Measurements from ENCODE around the gene RBL1. TPM values are rescaled to one million over a fixed set of nuclear protein-coding genes. Genes with fewer than 3 reads are reported as not detected.

RBL1 gene
- total and polyA plus RNA-seq, 4 donors: 0.38 to 8.9 (median 3.7) TPM

GRCh38 chr20:36991703-36992102, 104.1 kb downstream of the RBL1 start:
- 90 to 93% methylated on average over 3 of the region's 3 CpGs for WGBS, 2 donors
- Histone ChIP-seq H3K27me3 (ENCODE audit: control insufficient read depth in 1 of 2, insufficient read depth in 2 of 2, low read length in 1 of 2) (no peaks in the 10 kb centered on the region), H3K36me3 (ENCODE audit: control insufficient read depth in 1 of 2, insufficient read depth in 2 of 2, low read length in 1 of 2) (no peaks in the 10 kb centered on the region), H3K4me1 (ENCODE audit: control insufficient read depth in 1 of 2, insufficient read depth in 2 of 2, low read length in 2 of 2) (no peaks in the 10 kb centered on the region), H3K9me3 (ENCODE audit: control insufficient read depth, low read length) (no peaks in the 10 kb centered on the region), H3K27ac (ENCODE audit: low read depth in 1 of 2, low read length in 2 of 2) (no peak overlapping the region), H3K4me3 (ENCODE audit: low read length in 2 of 2) (no peak overlapping the region)
- DNase-seq (no peak), ATAC-seq (ENCODE audit: low FRiP score) (no peak)
- intact Hi-C loops (cut with DNase I): no loop called here

DNA sequence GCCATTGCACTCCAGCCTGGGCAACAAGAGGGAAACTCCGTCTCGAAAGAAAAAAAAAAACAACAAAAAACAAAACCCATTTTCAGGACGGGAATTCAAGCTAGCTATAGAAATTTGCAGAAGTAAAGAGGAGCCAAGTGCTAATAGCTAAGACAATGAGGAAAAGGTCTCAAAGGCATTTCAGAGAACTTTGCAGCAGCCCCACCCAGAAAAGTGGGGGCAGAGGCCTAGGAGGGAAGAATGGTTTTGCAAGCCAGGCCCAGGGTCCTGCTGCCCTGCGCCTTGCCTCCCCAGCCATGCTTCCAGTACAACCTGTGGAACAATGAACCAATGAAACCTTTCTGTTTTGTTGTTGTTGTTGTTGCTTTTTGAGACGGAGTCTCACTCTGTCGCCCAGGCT, 106.0 kb downstream of the RBL1 start:
- Histone ChIP-seq H3K4me1 (ENCODE audit: control insufficient read depth in 1 of 2, insufficient read depth in 2 of 2, low read length in 2 of 2) (no peaks in the 10 kb centered on the region), H3K4me3 (ENCODE audit: low read length in 2 of 2) (no peak overlapping the region), H3K27ac (ENCODE audit: low read depth in 1 of 2, low read length in 2 of 2) (no peak overlapping the region), H3K36me3 (ENCODE audit: control insufficient read depth in 1 of 2, insufficient read depth in 2 of 2, low read length in 1 of 2) (no peaks in the 10 kb centered on the region), H3K9me3 (ENCODE audit: control insufficient read depth, low read length) (no peaks in the 10 kb centered on the region), H3K27me3 (ENCODE audit: control insufficient read depth in 1 of 2, insufficient read depth in 2 of 2, low read length in 1 of 2) (no peaks in the 10 kb centered on the region)
- 79 to 87% methylated on average over 6 of the region's 6 CpGs for WGBS, 2 donors
- intact Hi-C loops (cut with DNase I): no loop called here
- no peak for ATAC-seq (ENCODE audit: low FRiP score)
- peak in 1 of 2 donors; percentile 60 for DNase-seq

DNA sequence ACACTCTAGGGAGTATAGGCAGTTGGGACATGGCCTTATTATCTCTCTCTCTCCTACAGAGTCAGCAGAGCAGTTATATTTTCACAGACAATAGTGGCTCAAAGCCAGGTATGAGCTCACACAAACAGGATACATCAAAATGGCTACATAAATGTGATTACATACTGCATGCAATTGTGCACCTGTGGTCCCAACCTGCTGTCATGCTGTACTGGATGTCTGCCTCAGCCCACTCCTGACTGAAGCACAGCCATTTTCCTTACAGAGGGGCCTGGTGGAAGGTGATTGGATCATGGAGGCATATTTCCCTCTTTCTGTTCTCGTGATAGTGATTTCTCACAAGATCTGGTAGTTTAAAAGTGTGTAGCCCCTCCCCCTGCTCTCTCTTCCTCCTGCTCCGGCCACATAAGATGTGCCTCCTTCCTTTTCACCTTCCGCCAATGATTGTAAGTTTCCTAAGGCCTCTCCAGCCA, 107.3 kb downstream of the RBL1 start:
- Histone ChIP-seq H3K9me3 (ENCODE audit: control insufficient read depth, low read length) (no peaks in the 10 kb centered on the region), H3K4me3 (ENCODE audit: low read length in 2 of 2) (no peak overlapping the region), H3K36me3 (ENCODE audit: control insufficient read depth in 1 of 2, insufficient read depth in 2 of 2, low read length in 1 of 2) (no peaks in the 10 kb centered on the region), H3K27me3 (ENCODE audit: control insufficient read depth in 1 of 2, insufficient read depth in 2 of 2, low read length in 1 of 2) (no peaks in the 10 kb centered on the region), H3K27ac (ENCODE audit: low read depth in 1 of 2, low read length in 2 of 2) (no peak overlapping the region), H3K4me1 (ENCODE audit: control insufficient read depth in 1 of 2, insufficient read depth in 2 of 2, low read length in 2 of 2) (no peaks in the 10 kb centered on the region)
- WGBS, 2 donors: 79 to 87% methylated on average over 3 of the region's 3 CpGs
- intact Hi-C loops (cut with DNase I): no loop called here
- DNase-seq (no peak), ATAC-seq (ENCODE audit: low FRiP score) (no peak)

- Histone ChIP-seq H3K27me3 (ENCODE audit: control insufficient read depth in 1 of 2, insufficient read depth in 2 of 2, low read length in 1 of 2) (no peaks in the 10 kb centered on the region), H3K4me3 (ENCODE audit: low read length in 2 of 2) (no peak overlapping the region), H3K27ac (ENCODE audit: low read depth in 1 of 2, low read length in 2 of 2) (no peak overlapping the region), H3K36me3 (ENCODE audit: control insufficient read depth in 1 of 2, insufficient read depth in 2 of 2, low read length in 1 of 2) (no peaks in the 10 kb centered on the region), H3K9me3 (ENCODE audit: control insufficient read depth, low read length) (no peaks in the 10 kb centered on the region), H3K4me1 (ENCODE audit: control insufficient read depth in 1 of 2, insufficient read depth in 2 of 2, low read length in 2 of 2) (no peaks in the 10 kb centered on the region)
- DNase-seq (no peak), ATAC-seq (ENCODE audit: low FRiP score) (no peak)
- 64 to 75% methylated on average over 6 of the region's 6 CpGs for WGBS, 2 donors
- intact Hi-C loops (cut with DNase I): no loop called here
Measured at GRCh38 chr20:36984257-36984638, 111.5 kb downstream of the RBL1 start.

GRCh38 chr20:36975099-36975818, 120.5 kb downstream of the RBL1 start:
- Histone ChIP-seq H3K9me3 (ENCODE audit: control insufficient read depth, low read length) (no peaks in the 10 kb centered on the region), H3K4me3 (ENCODE audit: low read length in 2 of 2) (no peak overlapping the region), H3K27me3 (ENCODE audit: control insufficient read depth in 1 of 2, insufficient read depth in 2 of 2, low read length in 1 of 2) (no peaks in the 10 kb centered on the region), H3K27ac (ENCODE audit: low read depth in 1 of 2, low read length in 2 of 2) (no peak overlapping the region), H3K36me3 (ENCODE audit: control insufficient read depth in 1 of 2, insufficient read depth in 2 of 2, low read length in 1 of 2) (no peaks in the 10 kb centered on the region), H3K4me1 (ENCODE audit: control insufficient read depth in 1 of 2, insufficient read depth in 2 of 2, low read length in 2 of 2) (no peaks in the 10 kb centered on the region)
- ATAC-seq (ENCODE audit: low FRiP score) (no peak), DNase-seq (no peak)
- 77 to 84% methylated on average over 3 of the region's 3 CpGs for WGBS, 2 donors
- intact Hi-C loops (cut with DNase I): no loop called here

- no peak overlapping the region for H3K27ac ChIP-seq (ENCODE audit: low read depth in 1 of 2, low read length in 2 of 2)
- no peaks in the 10 kb centered on the region for H3K4me1 ChIP-seq (ENCODE audit: control insufficient read depth in 1 of 2, insufficient read depth in 2 of 2, low read length in 2 of 2)
- intact Hi-C loops (cut with DNase I): no loop called here
- no peak overlapping the region for H3K4me3 ChIP-seq (ENCODE audit: low read length in 2 of 2)
- H3K9me3 ChIP-seq (ENCODE audit: control insufficient read depth, low read length): no peaks in the 10 kb centered on the region
- H3K27me3 ChIP-seq (ENCODE audit: control insufficient read depth in 1 of 2, insufficient read depth in 2 of 2, low read length in 1 of 2): no peaks in the 10 kb centered on the region
- DNase-seq: no peak
- 90 to 95% methylated on average over 3 of the region's 3 CpGs for WGBS, 2 donors
- ATAC-seq (ENCODE audit: low FRiP score): no peak
- H3K36me3 ChIP-seq (ENCODE audit: control insufficient read depth in 1 of 2, insufficient read depth in 2 of 2, low read length in 1 of 2): no peaks in the 10 kb centered on the region
Measured at GRCh38 chr20:36974660-36975059, 121.1 kb downstream of the RBL1 start.

DNA sequence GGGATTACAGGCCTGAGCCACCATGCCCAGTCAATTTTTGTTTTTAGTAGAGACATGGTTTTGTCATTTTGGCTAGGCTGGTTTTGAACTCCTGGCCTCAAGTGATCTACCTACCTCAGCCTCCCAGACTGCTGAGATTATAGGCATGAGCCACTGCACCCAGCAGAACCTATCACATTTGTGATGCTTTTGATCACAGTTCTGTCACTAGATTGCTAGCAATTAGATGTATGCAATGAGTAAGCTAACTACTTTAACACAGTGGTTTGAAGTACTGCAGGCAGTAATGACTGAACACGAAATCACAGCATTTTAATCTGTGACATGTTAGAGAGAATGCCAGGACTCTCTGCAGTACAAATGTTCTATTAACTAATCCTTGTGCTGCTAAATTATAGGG, 124.7 kb downstream of the RBL1 start:
- no peaks in the 10 kb centered on the region for H3K4me1 ChIP-seq (ENCODE audit: control insufficient read depth in 1 of 2, insufficient read depth in 2 of 2, low read length in 2 of 2)
- no peaks in the 10 kb centered on the region for H3K9me3 ChIP-seq (ENCODE audit: control insufficient read depth, low read length)
- DNase-seq (no peak), ATAC-seq (ENCODE audit: low FRiP score) (no peak)
- no peaks in the 10 kb centered on the region for H3K27me3 ChIP-seq (ENCODE audit: control insufficient read depth in 1 of 2, insufficient read depth in 2 of 2, low read length in 1 of 2)
- WGBS, 2 donors: 64 to 68% methylated on average over 1 of the region's 1 CpG
- no peaks in the 10 kb centered on the region for H3K36me3 ChIP-seq (ENCODE audit: control insufficient read depth in 1 of 2, insufficient read depth in 2 of 2, low read length in 1 of 2)
- intact Hi-C loops (cut with DNase I): no loop called here
- no peak overlapping the region for H3K27ac ChIP-seq (ENCODE audit: low read depth in 1 of 2, low read length in 2 of 2)
- no peak overlapping the region for H3K4me3 ChIP-seq (ENCODE audit: low read length in 2 of 2)

GRCh38 chr20:36969478-36970186, 126.2 kb downstream of the RBL1 start:
- Histone ChIP-seq H3K27ac (ENCODE audit: low read depth in 1 of 2, low read length in 2 of 2) (no peak overlapping the region), H3K36me3 (ENCODE audit: control insufficient read depth in 1 of 2, insufficient read depth in 2 of 2, low read length in 1 of 2) (no peaks in the 10 kb centered on the region), H3K27me3 (ENCODE audit: control insufficient read depth in 1 of 2, insufficient read depth in 2 of 2, low read length in 1 of 2) (no peaks in the 10 kb centered on the region), H3K4me1 (ENCODE audit: control insufficient read depth in 1 of 2, insufficient read depth in 2 of 2, low read length in 2 of 2) (no peaks in the 10 kb centered on the region), H3K4me3 (ENCODE audit: low read length in 2 of 2) (no peak overlapping the region), H3K9me3 (ENCODE audit: control insufficient read depth, low read length) (no peaks in the 10 kb centered on the region)
- WGBS, 2 donors: 68 to 71% methylated on average over 10 of the region's 10 CpGs
- intact Hi-C loops (cut with DNase I): no loop called here
- ATAC-seq (ENCODE audit: low FRiP score): no peak
- no peak for DNase-seq

- H3K9me3 ChIP-seq (ENCODE audit: control insufficient read depth, low read length): no peaks in the 10 kb centered on the region
- no peaks in the 10 kb centered on the region for H3K36me3 ChIP-seq (ENCODE audit: control insufficient read depth in 1 of 2, insufficient read depth in 2 of 2, low read length in 1 of 2)
- ATAC-seq (ENCODE audit: low FRiP score) (no peak), DNase-seq (no peak)
- intact Hi-C loops (cut with DNase I): no loop called here
- no peaks in the 10 kb centered on the region for H3K27me3 ChIP-seq (ENCODE audit: control insufficient read depth in 1 of 2, insufficient read depth in 2 of 2, low read length in 1 of 2)
- no peak overlapping the region for H3K4me3 ChIP-seq (ENCODE audit: low read length in 2 of 2)
- no peak overlapping the region for H3K27ac ChIP-seq (ENCODE audit: low read depth in 1 of 2, low read length in 2 of 2)
- no peaks in the 10 kb centered on the region for H3K4me1 ChIP-seq (ENCODE audit: control insufficient read depth in 1 of 2, insufficient read depth in 2 of 2, low read length in 2 of 2)
- 90 to 92% methylated on average over 4 of the region's 4 CpGs for WGBS, 2 donors
Measured at GRCh38 chr20:36969051-36969450, 126.7 kb downstream of the RBL1 start.
